ENCODE data around the gene WAPL. TPM values are rescaled to one million over a fixed set of nuclear protein-coding genes. Genes with fewer than 3 reads are reported as not detected.
"Not testable (repeated sequence)": the region's sequence is repeated elsewhere in the genome, so short reads cannot be mapped to it uniquely, and the experiment has no call there.

The WAPL gene, protein sequence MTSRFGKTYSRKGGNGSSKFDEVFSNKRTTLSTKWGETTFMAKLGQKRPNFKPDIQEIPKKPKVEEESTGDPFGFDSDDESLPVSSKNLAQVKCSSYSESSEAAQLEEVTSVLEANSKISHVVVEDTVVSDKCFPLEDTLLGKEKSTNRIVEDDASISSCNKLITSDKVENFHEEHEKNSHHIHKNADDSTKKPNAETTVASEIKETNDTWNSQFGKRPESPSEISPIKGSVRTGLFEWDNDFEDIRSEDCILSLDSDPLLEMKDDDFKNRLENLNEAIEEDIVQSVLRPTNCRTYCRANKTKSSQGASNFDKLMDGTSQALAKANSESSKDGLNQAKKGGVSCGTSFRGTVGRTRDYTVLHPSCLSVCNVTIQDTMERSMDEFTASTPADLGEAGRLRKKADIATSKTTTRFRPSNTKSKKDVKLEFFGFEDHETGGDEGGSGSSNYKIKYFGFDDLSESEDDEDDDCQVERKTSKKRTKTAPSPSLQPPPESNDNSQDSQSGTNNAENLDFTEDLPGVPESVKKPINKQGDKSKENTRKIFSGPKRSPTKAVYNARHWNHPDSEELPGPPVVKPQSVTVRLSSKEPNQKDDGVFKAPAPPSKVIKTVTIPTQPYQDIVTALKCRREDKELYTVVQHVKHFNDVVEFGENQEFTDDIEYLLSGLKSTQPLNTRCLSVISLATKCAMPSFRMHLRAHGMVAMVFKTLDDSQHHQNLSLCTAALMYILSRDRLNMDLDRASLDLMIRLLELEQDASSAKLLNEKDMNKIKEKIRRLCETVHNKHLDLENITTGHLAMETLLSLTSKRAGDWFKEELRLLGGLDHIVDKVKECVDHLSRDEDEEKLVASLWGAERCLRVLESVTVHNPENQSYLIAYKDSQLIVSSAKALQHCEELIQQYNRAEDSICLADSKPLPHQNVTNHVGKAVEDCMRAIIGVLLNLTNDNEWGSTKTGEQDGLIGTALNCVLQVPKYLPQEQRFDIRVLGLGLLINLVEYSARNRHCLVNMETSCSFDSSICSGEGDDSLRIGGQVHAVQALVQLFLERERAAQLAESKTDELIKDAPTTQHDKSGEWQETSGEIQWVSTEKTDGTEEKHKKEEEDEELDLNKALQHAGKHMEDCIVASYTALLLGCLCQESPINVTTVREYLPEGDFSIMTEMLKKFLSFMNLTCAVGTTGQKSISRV (N-terminal part only)
- 10 to 100 TPM; 13.4 to 21.3 (median 18.8) TPM for total RNA-seq
- long read RNA-seq: 0 reads

- intact Hi-C loops (cut with DNase I): no loop called here
- DNase-seq (peak; percentile 97), ATAC-seq (peak; percentile 95 to 97 (median 97))
- Histone ChIP-seq H3K4me3 (peak within 1 kb of the TSS; percentile 90 to 98 (median 98)), H3K36me3 (no peaks in the 10 kb centered on the region), H3K4me1 (peaks cover 0 to 32% (median 8%) of the 10 kb centered on the region in 4 donors), H3K27me3 (no peaks in the 10 kb centered on the region), H3K27ac (peak within 1 kb of the TSS; percentile 91 to 97 (median 94)), H3K9me3 (no peaks in the 10 kb centered on the region)
- TF ChIP-seq CTCF (IDR thresholded peaks at IDR 0.05) (no peak), POLR2A (IDR thresholded peaks at IDR 0.05) (peak; percentile 83)
- 0% methylated on average over 6 of the region's 87 CpGs for WGBS (ENCODE audit: insufficient coverage, low coverage, low lambda C conversion rate, missing lambda C conversion rate)
Measured at GRCh38 chr10:86521678-86522509, at the start of gene WAPL. Gene WAPL, minus strand, starts transcription at chr10:86521792. Its CDS starts 3,723 bp downstream, at chr10:86518069.

GRCh38 chr10:86569335-86569734, 47.7 kb upstream of the WAPL start:
- H3K4me3 ChIP-seq: no peak overlapping the region
- ATAC-seq: no peak
- H3K27ac ChIP-seq: no peak overlapping the region
- no peaks in the 10 kb centered on the region for H3K27me3 ChIP-seq
- no peaks in the 10 kb centered on the region for H3K4me1 ChIP-seq
- TF ChIP-seq POLR2A (IDR thresholded peaks at IDR 0.05): no peak
- no peak for TF ChIP-seq CTCF (IDR thresholded peaks at IDR 0.05)
- no peak for DNase-seq
- intact Hi-C loops (cut with DNase I): no loop called here
- no peaks in the 10 kb centered on the region for H3K9me3 ChIP-seq
- no peaks in the 10 kb centered on the region for H3K36me3 ChIP-seq

DNA sequence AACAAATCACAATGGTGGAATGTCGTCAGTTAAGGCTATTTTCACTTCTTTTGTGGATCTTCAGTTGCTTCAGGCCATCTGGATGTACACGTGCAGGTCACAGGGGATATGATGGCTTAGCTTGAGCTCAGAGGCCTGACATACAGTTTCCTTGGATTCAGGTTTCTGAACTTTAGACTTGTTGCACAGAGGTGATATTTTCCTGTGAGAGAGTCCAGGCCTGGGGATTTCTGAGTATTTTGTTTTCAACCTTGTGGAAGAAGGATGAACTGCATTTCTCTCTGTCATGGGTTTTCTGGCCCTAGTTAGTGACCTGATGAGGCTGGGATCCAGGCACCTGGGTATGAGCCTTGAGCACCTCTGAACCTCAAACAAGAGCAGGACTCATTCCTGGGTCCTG, 44.9 kb upstream of the WAPL start:
- H3K4me3 ChIP-seq; H3K9me3 ChIP-seq; H3K27me3 ChIP-seq; H3K36me3 ChIP-seq; intact Hi-C loops (cut with DNase I); DNase-seq; ATAC-seq; H3K4me1 ChIP-seq; H3K27ac ChIP-seq: not testable (repeated sequence)
- 30% methylated on average over 2 of the region's 2 CpGs for WGBS (ENCODE audit: insufficient coverage, low coverage, low lambda C conversion rate, missing lambda C conversion rate)

DNA sequence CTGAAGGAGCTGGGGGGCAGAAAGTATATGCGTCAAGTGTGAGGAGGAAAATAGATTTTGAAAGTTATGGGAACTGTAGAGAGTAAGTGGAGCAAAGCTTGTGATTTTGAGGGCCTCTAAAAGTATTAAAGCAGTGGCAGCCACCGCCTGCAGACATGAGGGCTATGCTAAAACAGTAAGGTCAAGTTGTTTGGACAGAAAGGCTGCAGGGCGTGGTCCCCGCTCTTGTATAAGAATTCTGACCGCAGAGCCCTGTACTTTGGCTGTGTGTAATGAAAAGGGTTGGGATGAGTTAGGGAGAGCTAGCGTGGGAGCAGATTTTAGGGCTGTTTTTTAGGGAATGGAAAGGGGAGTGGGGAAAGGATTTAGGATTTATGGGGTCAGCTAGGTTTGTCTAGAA, 41.7 kb upstream of the WAPL start:
- DNase-seq; H3K27ac ChIP-seq; H3K9me3 ChIP-seq; ATAC-seq; H3K27me3 ChIP-seq; H3K4me3 ChIP-seq; H3K4me1 ChIP-seq; intact Hi-C loops (cut with DNase I); H3K36me3 ChIP-seq: not testable (repeated sequence)
- 75% methylated on average over 6 of the region's 6 CpGs for WGBS (ENCODE audit: insufficient coverage, low coverage, low lambda C conversion rate, missing lambda C conversion rate)

DNA sequence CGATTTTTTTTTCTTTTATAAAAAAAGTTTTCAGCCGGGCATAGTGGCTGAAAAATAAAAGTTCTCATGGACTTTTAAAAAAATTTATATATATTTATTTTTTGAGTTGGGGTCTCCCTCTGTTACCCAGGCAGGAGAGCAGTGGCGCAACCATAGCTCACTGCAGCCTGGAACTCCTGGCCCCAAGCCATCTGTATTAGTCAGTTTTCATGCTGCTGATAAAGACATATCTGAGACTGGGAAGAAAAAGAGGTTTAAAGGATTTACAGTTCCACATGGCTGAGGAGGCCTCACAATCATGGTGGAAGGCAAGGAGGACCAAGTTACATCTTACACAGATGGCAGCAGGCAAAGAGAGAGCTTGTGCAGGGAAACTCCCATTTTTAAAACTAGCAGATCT, 37.1 kb upstream of the WAPL start:
- H3K27ac ChIP-seq; H3K27me3 ChIP-seq; intact Hi-C loops (cut with DNase I); H3K4me1 ChIP-seq; H3K36me3 ChIP-seq; DNase-seq; H3K4me3 ChIP-seq; H3K9me3 ChIP-seq; ATAC-seq: not testable (repeated sequence)
- WGBS (ENCODE audit: insufficient coverage, low coverage, low lambda C conversion rate, missing lambda C conversion rate): 74% methylated on average over 3 of the region's 3 CpGs

All from right lobe of liver (tissue), 6 donors.